HCT116 (cell line): ENCODE results near the gene BPIFB3. TPM values are rescaled to one million over a fixed set of nuclear protein-coding genes. Genes with fewer than 3 reads are reported as not detected.
"Not testable (repeated sequence)": the region's sequence is repeated elsewhere in the genome, so short reads cannot be mapped to it uniquely, and the experiment has no call there.

Experiments
- ATAC-seq: fragments of 200-7000 bp; cut with Tn5 transposase; 2 replicates; pipeline ENCODE4 v1.9.1; 2020; ENCODE audit warnings: mild to moderate bottlenecking, moderate library complexity
- BruUV-seq: library from RNA; stranded (reverse); fragments of 400-500 nt; replicated peaks from 2 replicates; lab custom pipeline; 2021; lab: Mats Ljungman, UMichigan
- CTCF ChIA-PET: fragments of 300-600 bp; sonication (Branson Sonifier 250); formaldehyde crosslinking; loops from one replicate; lab custom pipeline; 2021; ENCODE audit warnings: antibody characterized with exemption; lab: Charles Lee
- POLR2A ChIA-PET: fragments of 300-600, 350-600 bp; sonication (Branson Sonifier 250); formaldehyde crosslinking; loops from one replicate; lab custom pipeline; 2021; ENCODE audit warnings: antibody characterized with exemption; lab: Charles Lee
- RAD21 ChIA-PET, 2 experiments: fragments of 300-600 bp; sonication (Branson Sonifier 250); formaldehyde crosslinking; loops; one replicate each; lab custom pipeline; 2023; ENCODE audit warnings: low total read pairs in 2 of 2; ENCODE audit not compliant: uncharacterized antibody in 2 of 2, unreplicated experiment in 2 of 2, low non-redundant PET in 1 of 2; lab: Charles Lee
- DNase-seq: peaks from one replicate; pipeline ENCODE4 v3.0.0-alpha.2; 2010; ENCODE audit warnings: low read depth, low spot score
- H2AFZ ChIP-seq: fragments of 200-600 bp; shearing (Covaris generic), sonication (generic); 2 replicates; pipeline ENCODE4 v1.6.1; 2017; ENCODE audit warnings: low read depth, mixed run types, mixed read lengths, antibody characterized with exemption, low read length; ENCODE audit not compliant: poor library complexity, severe bottlenecking
- H3K27ac ChIP-seq: 2 replicates; pipeline ENCODE4 v1.5.1; 2012; ENCODE audit warnings: low read depth, low read length
- H3K27me3 ChIP-seq: fragments of 200-600 bp; sonication (generic); 2 replicates; pipeline ENCODE4 v1.6.1; 2016; ENCODE audit warnings: mixed run types, low read length, mixed read lengths; ENCODE audit not compliant: insufficient read depth
- H3K36me3 ChIP-seq, 2 experiments: fragments of 200-500 bp in 1 of 2; fragments of 200-600 bp in 1 of 2; sonication (Bioruptor generic) in 1 of 2; sonication (generic) in 1 of 2; 2 replicates each; pipeline versions ENCODE4 v1.5.1 to v1.6.1; 2014 to 2016; ENCODE audit warnings: low read length in 2 of 2, inconsistent platforms in 1 of 2, mixed read lengths in 1 of 2, mixed run types in 1 of 2; ENCODE audit not compliant: insufficient read depth in 2 of 2, control insufficient read depth in 1 of 2
- H3K4me1 ChIP-seq, 2 experiments: fragments of 200-600 bp in 1 of 2; sonication (generic) in 1 of 2; 2 replicates each; pipeline versions ENCODE4 v1.5.1 to v1.6.1; 2012 to 2017; ENCODE audit warnings: low read length in 2 of 2, inconsistent platforms in 1 of 2, mild to moderate bottlenecking in 1 of 2, mixed read lengths in 1 of 2, mixed run types in 1 of 2, moderate library complexity in 1 of 2; ENCODE audit not compliant: insufficient read depth in 2 of 2, control insufficient read depth in 1 of 2
- H3K4me2 ChIP-seq: fragments of 200-600 bp; sonication (generic); 2 replicates; pipeline ENCODE4 v1.6.1; 2017; ENCODE audit warnings: mixed run types, low read length, mixed read lengths
- H3K4me3 ChIP-seq, 2 experiments: fragments of 200-600 bp in 1 of 2; sonication (generic) in 1 of 2; replicated peaks in 1 of 2; 2 replicates each; pipeline ENCODE4 v1.5.1; 2011 to 2016; ENCODE audit warnings: low read length in 2 of 2, control low read depth in 1 of 2, low read depth in 1 of 2, mild to moderate bottlenecking in 1 of 2, mixed read lengths in 1 of 2, mixed run types in 1 of 2
- H3K79me2 ChIP-seq: fragments of 200-600 bp; sonication (generic); 2 replicates; pipeline ENCODE4 v1.6.1; 2017; ENCODE audit warnings: mild to moderate bottlenecking, mixed run types, low read length, moderate library complexity, mixed read lengths; ENCODE audit not compliant: insufficient read depth
- H3K9ac ChIP-seq: fragments of 200-600 bp; sonication (generic); 2 replicates; pipeline ENCODE4 v1.6.1; 2016; ENCODE audit warnings: low read length, mixed read lengths
- H3K9me2 ChIP-seq: fragments of 200-600 bp; sonication (generic), shearing (Covaris generic); 2 replicates; pipeline ENCODE4 v1.6.1; 2017; ENCODE audit warnings: mixed run types, mild to moderate bottlenecking, moderate library complexity; ENCODE audit not compliant: insufficient read depth
- H3K9me3 ChIP-seq, 2 experiments: fragments of 200-500 bp in 1 of 2; fragments of 200-600 bp in 1 of 2; sonication (Bioruptor generic) in 1 of 2; sonication (generic) in 1 of 2; 2 replicates each; pipeline ENCODE4 v1.6.1; 2014 to 2017; ENCODE audit warnings: low read length in 2 of 2, mixed read lengths in 2 of 2, inconsistent platforms in 1 of 2, low read depth in 1 of 2, mild to moderate bottlenecking in 1 of 2, mixed run types in 1 of 2, moderate library complexity in 1 of 2; ENCODE audit not compliant: control insufficient read depth in 1 of 2, insufficient read depth in 1 of 2
- H4K20me1 ChIP-seq: fragments of 200-600 bp; sonication (generic), shearing (Covaris generic); 2 replicates; pipeline ENCODE4 v1.6.1; 2017; ENCODE audit warnings: mixed run types, mild to moderate bottlenecking, moderate library complexity; ENCODE audit not compliant: insufficient read depth
- ATF3 ChIP-seq: IDR thresholded peaks from 2 replicates; pipeline ENCODE4 v1.6.1; 2012
- CEBPB ChIP-seq: IDR thresholded peaks from 2 replicates; pipeline ENCODE4 v1.6.1; 2012; ENCODE audit warnings: low read depth
- EZH2phosphoT487 ChIP-seq: fragments of 200-600 bp; IDR thresholded peaks from 2 replicates; pipeline ENCODE4 v1.6.1; 2018; ENCODE audit warnings: antibody characterized with exemption, borderline replicate concordance
- JUND ChIP-seq: IDR thresholded peaks from 2 replicates; pipeline ENCODE4 v1.6.1; 2012
- POLR2A ChIP-seq: IDR thresholded peaks from 2 replicates; pipeline ENCODE4 v1.7.0; 2011; ENCODE audit warnings: borderline replicate concordance; ENCODE audit not compliant: insufficient read depth, insufficient read length; ENCODE audit errors: extremely low read depth
- POLR2AphosphoS5 ChIP-seq: IDR thresholded peaks from 2 replicates; pipeline ENCODE4 v1.6.1; 2011; ENCODE audit warnings: mild to moderate bottlenecking, low read depth, low read length, moderate library complexity
- RAD21 ChIP-seq: IDR thresholded peaks from 2 replicates; pipeline ENCODE4 v1.6.1; 2012; ENCODE audit warnings: low read depth, mild to moderate bottlenecking
- SRF ChIP-seq: IDR thresholded peaks from 2 replicates; pipeline ENCODE4 v1.6.1; 2012; ENCODE audit warnings: low read depth
- YY1 ChIP-seq: IDR thresholded peaks from 2 replicates; pipeline ENCODE4 v1.6.1; 2011; ENCODE audit warnings: low read length, low read depth, moderate library complexity, mild to moderate bottlenecking; ENCODE audit not compliant: insufficient replicate concordance; ENCODE audit errors: extremely low read depth
- ZBTB33 ChIP-seq: IDR thresholded peaks from 2 replicates; pipeline ENCODE4 v1.6.1; 2011; ENCODE audit warnings: mild to moderate bottlenecking, low read length, moderate library complexity; ENCODE audit not compliant: insufficient replicate concordance; ENCODE audit errors: extremely low read depth
- ZFX ChIP-seq: fragments of 450-650 bp; IDR thresholded peaks from 2 replicates; pipeline ENCODE4 v1.6.1; 2017
- intact Hi-C: fragments of 100-400 bp; cut with micrococcal nuclease; formaldehyde crosslinking; loops from 2 replicates; pipeline ENCODE4 v1.10.0; 2022
- total RNA-seq: library from RNA; stranded (reverse); gene quantifications from one replicate; pipeline ENCODE4 v1.2.1, GENCODE V29; 2021; ENCODE audit not compliant: unreplicated experiment

BPIFB3 gene
- total RNA-seq, 1 experiment from 2014 or later: not detected

GRCh38 chr20:33112547-33113386 lies 59.1 kb downstream of the BPIFB3 start (continued):
- TF ChIP-seq EZH2phosphoT487 (no peak), ATF3 (no peak), SRF (no peak), YY1 (no peak), ZFX (no peak)

- Histone ChIP-seq H2AFZ (no peak overlapping the region), H4K20me1 (no peaks in the 10 kb centered on the region), H3K4me3 (no peak overlapping the region), H3K4me2 (no peak overlapping the region), H3K4me1 (no peaks in the 10 kb centered on the region), H3K79me2 (no peaks in the 10 kb centered on the region), H3K9me3 (no peaks in the 10 kb centered on the region), H3K36me3 (no peaks in the 10 kb centered on the region), H3K9me2 (no peaks in the 10 kb centered on the region), H3K9ac (no peak overlapping the region), H3K27me3 (no peaks in the 10 kb centered on the region), H3K27ac (no peak overlapping the region)
- DNase-seq (no peak), ATAC-seq (no peak)
- POLR2A ChIA-PET: no interaction called here
- CTCF ChIA-PET: no interaction called here
- intact Hi-C loops: no loop called here
- RAD21 ChIA-PET: no interaction called here
- no TSS peak for BruUV-seq
- no peak for TF ChIP-seq ZBTB33
- TF ChIP-seq JUND: no peak
- TF ChIP-seq RAD21: no peak
- no peak for TF ChIP-seq POLR2A
- TF ChIP-seq CEBPB: no peak
- TF ChIP-seq POLR2AphosphoS5: no peak
- no peak for TF ChIP-seq EZH2phosphoT487
These were observed 59.7 kb downstream of the BPIFB3 start for GRCh38 chr20:33113387-33113908.

- H3K4me2 ChIP-seq, RAD21 ChIA-PET, H3K36me3 ChIP-seq, H3K4me1 ChIP-seq, intact Hi-C loops, CTCF ChIA-PET, H3K4me3 ChIP-seq, H3K79me2 ChIP-seq, DNase-seq, H3K9me3 ChIP-seq, POLR2A ChIA-PET, H3K27ac ChIP-seq, H3K9me2 ChIP-seq, ATAC-seq, BruUV-seq, H3K9ac ChIP-seq, H4K20me1 ChIP-seq, H2AFZ ChIP-seq, H3K27me3 ChIP-seq: not testable (repeated sequence)
These were observed 61.8 kb downstream of the BPIFB3 start for GRCh38 chr20:33115501-33115900.
